ENCODE data around the gene SLC16A6.
"Not testable (repeated sequence)": the region's sequence is repeated elsewhere in the genome, so short reads cannot be mapped to it uniquely, and the experiment has no call there.

SLC16A6 gene

DNA sequence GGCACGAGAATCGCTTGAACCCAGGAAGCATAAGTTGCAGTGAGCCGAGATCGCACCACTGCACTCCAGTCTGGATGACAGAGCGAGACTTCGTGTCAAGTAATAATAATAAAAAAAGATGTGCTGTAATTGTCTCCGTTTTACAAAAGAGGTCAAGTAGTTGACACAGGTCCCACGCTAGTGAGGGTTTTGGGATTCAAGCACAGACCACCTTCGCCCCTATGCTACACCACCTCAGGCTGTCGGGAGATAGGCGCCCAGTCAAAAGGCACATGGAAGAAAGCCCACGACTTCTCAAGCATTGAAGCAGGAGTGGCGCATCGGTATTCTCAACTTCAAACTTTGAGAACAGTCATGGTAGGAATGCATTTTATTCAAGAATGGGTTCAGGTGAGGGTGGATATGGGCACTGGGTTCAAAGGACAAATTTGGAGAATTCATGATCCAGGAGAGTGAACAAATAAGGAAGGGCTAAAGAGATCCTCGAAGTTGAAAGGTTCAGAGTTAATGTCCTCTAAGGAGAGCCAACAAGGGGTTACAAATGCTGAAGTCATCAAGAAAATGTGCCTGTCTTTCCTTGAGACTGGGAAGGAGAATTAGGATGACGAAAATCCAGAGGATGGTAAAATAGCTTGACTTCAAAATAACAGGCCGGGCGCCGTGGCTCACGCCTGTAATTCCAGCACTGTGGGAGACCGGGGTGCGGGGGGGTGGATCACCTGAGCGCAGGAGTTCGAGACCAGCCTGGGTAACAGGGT lies 44.5 kb downstream of the SLC16A6 start:
- no peak for DNase-seq

- no peak for DNase-seq
Measured at GRCh38 chr17:68239632-68240366, 51.1 kb downstream of the SLC16A6 start.

- peak; percentile 44 for DNase-seq
Measured at GRCh38 chr17:68238871-68239253, 52.1 kb downstream of the SLC16A6 start.

- peak; percentile 26 for DNase-seq
Measured at GRCh38 chr17:68238164-68238870, 52.6 kb downstream of the SLC16A6 start.

DNA sequence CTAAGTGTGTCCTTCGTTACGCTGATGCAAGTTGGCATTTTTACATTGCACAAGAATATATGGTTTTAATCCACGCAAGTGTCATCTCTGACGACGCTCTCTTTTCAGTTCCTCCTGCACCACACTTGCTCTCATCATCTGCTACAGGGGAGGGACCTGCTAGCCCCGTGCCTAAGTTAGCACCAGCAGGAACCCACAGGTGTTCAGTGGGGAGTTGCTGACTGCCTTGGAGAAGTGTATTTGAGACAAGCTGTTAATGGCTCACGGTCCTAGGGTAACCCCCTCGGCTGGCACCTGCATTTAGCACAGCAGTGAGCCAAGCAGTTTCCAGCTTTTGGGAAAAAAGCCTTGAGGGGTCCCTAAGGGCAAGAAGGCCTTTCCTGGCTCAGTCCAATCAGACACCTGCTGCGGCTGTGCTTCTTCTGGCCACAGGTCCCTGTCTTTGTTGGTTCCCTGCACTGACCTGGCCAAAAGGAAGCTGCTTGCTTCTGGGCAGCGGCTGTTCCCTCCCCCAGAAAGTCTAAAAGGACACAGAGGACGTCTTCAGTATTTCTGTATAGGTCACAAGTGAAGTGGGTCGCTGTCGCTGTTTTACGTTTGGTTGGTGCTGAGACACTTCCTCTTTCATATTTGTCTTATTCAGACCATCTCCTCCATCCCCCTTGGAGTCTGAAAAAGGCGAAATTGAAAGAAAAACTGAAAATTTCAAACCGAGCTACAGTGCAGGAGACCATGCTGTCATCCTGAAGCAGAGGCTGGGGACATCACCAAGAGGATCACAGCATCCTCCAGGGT lies 53.4 kb downstream of the SLC16A6 start:
- peak; percentile 51 for DNase-seq

GRCh38 chr17:68235336-68235791 lies 55.6 kb downstream of the SLC16A6 start:
- DNase-seq, result not testable (repeated sequence)

DNA sequence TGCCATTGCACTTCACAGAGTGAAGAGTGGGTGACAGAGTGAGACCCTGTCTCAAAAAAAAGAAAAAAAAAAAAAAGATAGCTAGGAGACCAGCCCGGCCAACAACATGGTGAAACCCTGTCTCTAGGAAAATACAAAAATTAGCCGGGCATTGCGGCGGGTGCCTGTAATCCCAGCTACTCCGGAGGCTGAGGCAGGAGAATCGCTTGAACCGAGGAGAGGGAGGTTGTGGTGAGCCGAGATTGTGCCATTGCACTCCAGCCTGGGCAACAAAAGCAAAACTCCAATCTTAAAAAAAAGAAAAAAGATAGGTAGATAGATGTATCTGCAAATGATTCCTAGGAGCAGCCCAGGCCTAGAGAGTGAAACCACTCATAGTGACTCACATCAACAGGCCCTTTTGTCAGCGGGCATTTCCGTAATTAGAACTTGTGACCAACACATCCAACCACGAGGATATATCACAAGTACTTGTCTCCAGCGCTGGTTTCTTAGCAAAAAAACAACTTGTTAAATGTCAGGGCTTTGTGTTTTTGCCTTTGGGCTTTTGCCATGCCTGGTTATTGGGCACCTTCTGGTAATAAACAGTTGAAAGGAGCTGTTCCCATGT lies 56.1 kb downstream of the SLC16A6 start:
- DNase-seq, result peak; percentile 55

DNA sequence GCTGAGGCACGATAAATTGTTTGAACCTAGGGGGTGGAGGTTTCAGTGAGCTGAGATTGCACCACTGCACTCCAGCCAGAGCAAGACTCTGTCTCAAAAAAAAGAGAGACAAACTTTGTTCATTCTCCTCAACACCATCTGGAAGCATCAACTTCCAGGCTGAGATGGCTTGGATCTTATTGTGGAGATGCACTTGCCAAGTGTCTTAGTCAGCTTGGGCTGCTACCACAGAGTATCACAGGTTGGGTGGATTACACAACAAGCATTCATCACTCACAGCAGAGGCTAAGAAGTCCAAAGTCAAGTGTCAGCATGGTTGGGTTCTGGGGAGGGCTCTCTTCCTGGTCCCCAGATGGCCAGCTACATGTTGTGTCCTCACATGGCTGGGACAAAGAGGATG lies 58.2 kb downstream of the SLC16A6 start:
- DNase-seq, result not testable (repeated sequence)

GRCh38 chr17:68231541-68231940 lies 59.4 kb downstream of the SLC16A6 start:
- no peak for DNase-seq

DNA sequence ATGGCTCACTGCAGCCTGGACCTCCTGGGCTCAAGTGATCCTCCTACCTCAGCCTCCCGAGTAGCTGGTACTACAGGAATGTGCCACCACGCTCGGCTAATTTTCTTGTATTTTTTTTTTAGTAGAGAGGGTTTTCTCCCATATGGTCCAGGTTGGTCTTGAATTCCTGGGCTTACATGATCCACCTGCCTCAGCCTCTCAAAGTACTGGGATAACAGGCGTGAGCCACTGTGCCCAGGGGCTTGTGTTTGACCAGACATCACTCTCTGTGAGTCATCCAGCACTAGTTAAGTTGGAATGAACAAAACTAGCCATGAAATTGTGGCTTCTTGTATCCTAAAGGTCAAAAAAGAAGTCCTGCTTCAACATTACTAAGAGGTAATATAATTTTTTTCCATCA lies 59.8 kb downstream of the SLC16A6 start:
- not testable (repeated sequence) for DNase-seq

DNA sequence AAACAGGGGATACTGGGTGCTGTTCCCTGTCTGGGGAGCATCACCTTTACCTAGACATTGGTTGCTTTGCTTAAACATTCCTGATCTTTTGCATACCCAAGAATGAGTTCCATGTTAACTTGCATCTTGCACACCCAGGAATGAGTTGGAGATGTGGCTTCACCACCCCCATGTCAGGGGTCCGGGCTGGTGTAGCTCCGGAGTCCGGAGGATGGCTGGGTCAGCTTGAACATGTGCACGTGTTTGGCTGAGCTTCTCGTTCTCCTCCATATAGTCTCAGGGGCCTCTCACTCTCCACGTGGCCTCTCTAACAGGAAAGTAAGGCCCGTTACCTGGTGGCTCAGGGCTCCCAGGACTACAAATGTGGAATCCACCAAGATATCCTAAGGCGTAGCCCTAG lies 61.3 kb downstream of the SLC16A6 start:
- DNase-seq, result no peak

- no peak for DNase-seq
Measured at GRCh38 chr17:68228817-68229570, 61.9 kb downstream of the SLC16A6 start.

- DNase-seq, result peak; percentile 35
Measured at GRCh38 chr17:68228039-68228680, 62.8 kb downstream of the SLC16A6 start.

DNA sequence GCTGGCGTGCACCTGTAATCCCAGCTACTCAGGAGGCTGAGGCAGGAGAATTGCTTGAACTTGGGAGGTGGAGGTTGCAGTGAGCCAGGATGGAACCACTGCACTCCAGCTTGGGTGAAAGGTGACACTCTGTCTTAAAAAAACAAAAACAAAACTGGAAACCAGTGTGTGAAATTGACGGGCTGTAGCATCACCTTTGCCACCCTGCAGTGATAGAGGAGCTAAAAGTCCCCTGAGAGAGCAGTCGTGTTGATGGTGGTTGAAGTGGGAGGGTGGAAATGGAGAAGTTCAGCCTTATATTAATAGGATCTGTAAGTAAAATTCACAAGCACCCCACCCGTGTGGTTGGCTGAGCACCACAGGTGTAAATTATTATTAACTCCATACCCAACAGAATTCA lies 65.9 kb downstream of the SLC16A6 start:
- not testable (repeated sequence) for DNase-seq

DNA sequence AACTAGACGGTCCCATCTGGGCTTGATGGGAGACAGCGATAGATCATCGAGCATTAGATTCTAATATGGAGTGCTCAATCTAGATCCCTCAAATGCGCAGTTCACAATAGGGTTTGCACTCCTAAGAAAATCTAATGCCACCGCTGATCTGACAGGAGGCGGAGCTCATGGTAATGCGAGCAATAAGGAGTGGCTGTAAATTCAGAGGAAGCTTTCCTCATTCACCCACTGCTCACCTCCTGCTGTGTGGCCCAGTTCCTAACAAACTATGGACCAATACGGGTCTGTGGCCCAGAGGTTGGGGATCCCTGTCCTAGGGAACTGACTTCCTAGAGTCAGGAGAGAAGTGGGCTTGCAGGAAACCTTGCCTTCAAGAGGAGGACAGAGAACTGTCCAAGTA lies 68.3 kb downstream of the SLC16A6 start:
- DNase-seq, result no peak

DNA sequence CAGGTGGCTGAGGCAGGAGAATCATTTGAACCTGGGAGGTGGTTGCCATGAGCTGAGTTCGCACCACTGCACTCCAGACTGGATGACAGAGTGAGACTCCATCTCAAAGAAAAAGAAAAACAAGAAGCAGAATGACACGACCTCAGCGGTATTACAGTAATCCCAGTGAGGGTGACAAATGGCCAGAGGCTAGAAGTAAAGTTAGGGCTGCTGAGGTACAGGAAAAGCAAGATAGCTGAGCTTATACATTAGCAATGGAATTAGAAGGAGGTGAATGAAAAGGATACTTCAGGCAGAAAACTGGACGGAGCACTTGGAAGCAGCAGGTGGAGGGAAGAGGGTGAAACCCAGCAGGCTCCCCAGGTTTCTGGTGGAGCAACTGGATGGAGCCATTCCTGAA lies 69.1 kb downstream of the SLC16A6 start:
- no peak for DNase-seq

DNA sequence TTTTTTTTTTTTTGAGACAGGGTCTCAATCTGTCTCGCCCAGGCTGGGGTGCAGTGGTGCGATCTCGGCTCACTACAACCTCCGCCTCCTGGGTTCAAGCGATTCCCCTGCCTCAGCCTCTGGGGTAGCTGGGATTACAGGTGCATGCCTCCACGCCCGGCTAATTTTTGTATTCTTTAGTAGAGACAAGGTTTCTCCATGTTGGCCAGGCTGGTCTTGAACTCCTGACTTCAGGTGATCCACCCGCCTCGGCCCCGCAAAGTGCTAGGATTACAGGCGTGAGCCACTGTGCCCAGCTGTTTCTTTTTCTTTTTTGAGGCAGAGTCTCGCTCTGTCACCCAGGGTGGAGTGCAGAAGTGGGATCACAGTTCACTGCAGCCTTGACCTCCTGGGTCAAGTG lies 70.1 kb downstream of the SLC16A6 start:
- not testable (repeated sequence) for DNase-seq

- not testable (repeated sequence) for DNase-seq
Measured at GRCh38 chr17:68220186-68220585, 70.7 kb downstream of the SLC16A6 start.

DNA sequence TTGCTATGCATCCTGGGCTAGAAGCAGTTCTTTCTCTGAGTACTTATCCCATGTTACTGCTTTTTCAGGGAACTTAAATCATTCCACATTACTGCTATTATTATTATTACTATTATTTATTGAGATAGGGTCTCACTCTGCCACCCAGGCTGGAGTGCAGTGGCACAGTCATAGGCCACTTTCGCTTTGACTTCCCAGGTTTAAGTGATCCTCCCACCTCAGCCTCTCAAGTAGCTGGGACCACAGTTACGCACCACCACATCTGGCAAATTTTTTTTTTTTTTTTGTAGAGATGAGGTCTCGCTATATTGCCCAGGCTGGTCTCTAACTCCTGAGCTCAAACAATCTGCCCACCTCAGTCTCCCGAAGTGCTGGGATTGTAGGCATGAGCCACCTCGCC lies 71.5 kb downstream of the SLC16A6 start:
- not testable (repeated sequence) for DNase-seq

Measured in activated naive CD4-positive, alpha-beta T cell treated with Interleukin-2 at 50 U/mL for 16 hours (primary cell).